Ectodermal cell (in vitro differentiated cells): ENCODE data around the gene CENPV.
"Not testable (repeated sequence)": the region's sequence is repeated elsewhere in the genome, so short reads cannot be mapped to it uniquely, and the experiment has no call there.

Experiments used
- H3K27ac ChIP-seq: 2 replicates; pipeline ENCODE4 v1.7.0; 2013; ENCODE audit warnings: mild to moderate bottlenecking, low read depth, low read length; ENCODE audit not compliant: insufficient read depth, poor library complexity, severe bottlenecking
- H3K27me3 ChIP-seq: 2 replicates; pipeline ENCODE4 v1.7.0; 2013; ENCODE audit warnings: mild to moderate bottlenecking, low read length; ENCODE audit not compliant: insufficient read depth, control insufficient read depth, poor library complexity, severe bottlenecking
- H3K36me3 ChIP-seq: one replicate; pipeline ENCODE4 v1.7.0; 2013; ENCODE audit warnings: low read length; ENCODE audit not compliant: control insufficient read depth, insufficient read depth
- H3K4me1 ChIP-seq: one replicate; pipeline ENCODE4 v1.7.0; 2013; ENCODE audit warnings: low read length; ENCODE audit not compliant: control insufficient read depth, insufficient read depth
- H3K4me3 ChIP-seq: 2 replicates; pipeline ENCODE4 v1.7.0; 2013; ENCODE audit warnings: low read depth, low read length, control low read depth; ENCODE audit not compliant: insufficient read depth
- H3K9me3 ChIP-seq: 2 replicates; pipeline ENCODE4 v1.7.0; 2013; ENCODE audit warnings: mild to moderate bottlenecking, low read length, moderate library complexity; ENCODE audit not compliant: control insufficient read depth
- WGBS, 2 experiments: methylation state at CpG; one replicate each; pipeline ENCODE4 v1.1.7; 2013; ENCODE audit warnings: missing lambda C conversion rate in 2 of 2; 5-methylcytosine and 5-hydroxymethylcytosine counted together

The CENPV gene

DNA sequence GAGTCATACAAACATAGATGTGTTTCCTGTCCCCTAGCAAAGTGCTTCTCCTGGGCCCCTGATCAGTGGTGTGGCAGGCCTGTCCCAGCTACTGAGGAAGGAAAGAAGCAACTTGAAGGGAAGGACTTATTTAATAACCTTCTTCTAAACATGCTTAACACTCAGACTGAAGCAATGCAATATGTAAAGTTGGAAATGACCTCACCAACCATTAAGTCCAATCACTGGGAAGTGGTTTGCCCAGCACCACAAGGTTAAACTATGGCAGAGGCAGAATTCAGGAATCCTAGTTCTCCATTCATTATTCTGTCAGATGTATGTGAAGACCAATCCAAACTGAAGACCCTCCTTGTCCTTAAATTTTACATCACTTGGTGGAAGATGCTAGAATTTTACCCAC lies 39.1 kb downstream of the CENPV start:
- Histone ChIP-seq H3K36me3 (no peaks in the 10 kb centered on the region), H3K4me1 (no peaks in the 10 kb centered on the region), H3K27me3 (no peaks in the 10 kb centered on the region), H3K27ac (no peak overlapping the region), H3K9me3 (no peaks in the 10 kb centered on the region), H3K4me3 (no peak overlapping the region)

GRCh38 chr17:16313139-16314090 lies 39.9 kb downstream of the CENPV start:
- no peaks in the 10 kb centered on the region for H3K9me3 ChIP-seq
- no peaks in the 10 kb centered on the region for H3K27me3 ChIP-seq
- 93 to 99% methylated on average over 6 to 7 of the region's 7 CpGs for WGBS, 2 experiments
- H3K27ac ChIP-seq: no peak overlapping the region
- H3K36me3 ChIP-seq: no peaks in the 10 kb centered on the region
- H3K4me1 ChIP-seq: no peaks in the 10 kb centered on the region
- no peak overlapping the region for H3K4me3 ChIP-seq

DNA sequence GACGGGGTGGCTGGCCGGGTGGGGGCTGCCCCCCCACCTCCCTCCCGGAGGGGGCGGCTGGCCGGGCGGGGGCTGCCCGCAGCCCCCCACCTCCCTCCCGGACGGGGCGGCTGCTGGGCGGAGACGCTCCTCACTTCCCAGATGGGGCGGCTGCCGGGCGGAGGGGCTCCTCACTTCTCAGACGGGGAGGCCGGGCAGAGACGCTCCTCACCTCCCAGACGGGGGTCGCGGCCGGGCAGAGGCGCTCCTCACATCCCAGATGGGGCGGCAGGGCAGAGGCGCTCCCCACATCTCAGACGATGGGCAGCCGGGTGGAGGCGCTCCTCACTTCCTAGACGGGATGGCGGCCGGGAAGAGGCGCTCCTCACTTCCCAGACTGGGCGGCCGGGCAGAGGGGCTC lies 41.2 kb downstream of the CENPV start:
- not testable (repeated sequence) for H3K27ac ChIP-seq, H3K9me3 ChIP-seq, H3K4me1 ChIP-seq, H3K4me3 ChIP-seq, H3K36me3 ChIP-seq, H3K27me3 ChIP-seq
- 96% methylated on average over 32 of the region's 34 CpGs for WGBS, 2 experiments

DNA sequence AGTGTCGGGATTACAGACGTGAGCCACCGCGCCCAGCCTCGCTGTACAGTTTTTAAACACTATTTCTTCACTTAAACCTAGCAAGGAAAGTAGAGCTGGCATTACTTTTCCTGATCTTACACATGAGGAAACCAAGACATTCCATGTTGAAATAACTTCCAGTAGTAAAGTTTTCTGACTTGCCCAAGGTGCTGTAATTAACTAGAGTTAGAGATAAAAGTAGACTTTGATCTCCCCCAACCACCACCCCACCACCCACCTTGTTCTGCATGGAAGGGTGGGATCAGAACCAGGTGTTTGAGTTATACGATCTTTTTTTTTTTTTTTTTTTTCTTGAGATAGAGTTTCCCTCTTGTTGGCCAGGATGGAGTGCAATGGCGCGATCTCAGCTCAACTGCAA lies 47.1 kb downstream of the CENPV start:
- H3K4me3 ChIP-seq: no peak overlapping the region
- WGBS, 2 experiments: 90 to 91% methylated on average over 8 of the region's 8 CpGs
- no peak overlapping the region for H3K27ac ChIP-seq
- no peaks in the 10 kb centered on the region for H3K4me1 ChIP-seq
- no peaks in the 10 kb centered on the region for H3K27me3 ChIP-seq
- no peaks in the 10 kb centered on the region for H3K36me3 ChIP-seq
- H3K9me3 ChIP-seq: no peaks in the 10 kb centered on the region

GRCh38 chr17:16304830-16305229 lies 48.4 kb downstream of the CENPV start:
- 56 to 62% methylated on average over 3 of the region's 3 CpGs for WGBS, 2 experiments
- no peak overlapping the region for H3K27ac ChIP-seq
- H3K27me3 ChIP-seq: no peaks in the 10 kb centered on the region
- no peaks in the 10 kb centered on the region for H3K4me1 ChIP-seq
- H3K36me3 ChIP-seq: no peaks in the 10 kb centered on the region
- no peaks in the 10 kb centered on the region for H3K9me3 ChIP-seq
- no peak overlapping the region for H3K4me3 ChIP-seq

- no peaks in the 10 kb centered on the region for H3K9me3 ChIP-seq
- no peaks in the 10 kb centered on the region for H3K36me3 ChIP-seq
- no peaks in the 10 kb centered on the region for H3K27me3 ChIP-seq
- no peak overlapping the region for H3K4me3 ChIP-seq
- 97 to 98% methylated on average over 4 of the region's 4 CpGs for WGBS, 2 experiments
- H3K27ac ChIP-seq: no peak overlapping the region
- H3K4me1 ChIP-seq: peaks cover 3% of the 10 kb centered on the region
These were observed 50.4 kb downstream of the CENPV start for GRCh38 chr17:16302856-16303255.

GRCh38 chr17:16301963-16302855 lies 51.1 kb downstream of the CENPV start:
- Histone ChIP-seq H3K36me3 (no peaks in the 10 kb centered on the region), H3K9me3 (no peaks in the 10 kb centered on the region), H3K4me3 (no peak overlapping the region), H3K4me1 (peaks cover 10% of the 10 kb centered on the region), H3K27ac (no peak overlapping the region), H3K27me3 (no peaks in the 10 kb centered on the region)
- 93 to 94% methylated on average over 13 of the region's 13 CpGs for WGBS, 2 experiments

DNA sequence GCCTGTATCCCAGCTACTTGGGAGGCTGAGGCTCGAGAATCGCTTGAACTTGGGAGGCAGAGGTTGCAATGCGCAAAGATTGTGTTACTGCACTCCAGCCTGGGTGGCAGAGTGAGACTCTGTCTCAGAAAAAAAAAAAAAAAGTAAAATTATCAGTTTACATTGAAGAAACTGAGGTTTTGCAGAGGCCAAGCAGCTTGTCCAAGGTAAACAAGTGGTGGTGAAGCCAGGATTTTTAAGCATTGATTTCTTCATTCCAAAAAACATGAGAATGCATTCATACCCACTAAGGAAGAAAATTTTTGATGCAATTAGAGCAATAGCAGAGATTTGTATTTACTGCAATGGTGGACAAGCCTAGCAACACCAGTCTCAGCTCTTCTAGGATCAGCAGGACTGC lies 52.7 kb downstream of the CENPV start:
- Histone ChIP-seq H3K4me3 (no peak overlapping the region), H3K9me3 (no peaks in the 10 kb centered on the region), H3K36me3 (no peaks in the 10 kb centered on the region), H3K27ac (no peak overlapping the region), H3K27me3 (no peaks in the 10 kb centered on the region), H3K4me1 (peaks cover 11% of the 10 kb centered on the region)
- WGBS, 2 experiments: 92 to 93% methylated on average over 3 of the region's 3 CpGs

DNA sequence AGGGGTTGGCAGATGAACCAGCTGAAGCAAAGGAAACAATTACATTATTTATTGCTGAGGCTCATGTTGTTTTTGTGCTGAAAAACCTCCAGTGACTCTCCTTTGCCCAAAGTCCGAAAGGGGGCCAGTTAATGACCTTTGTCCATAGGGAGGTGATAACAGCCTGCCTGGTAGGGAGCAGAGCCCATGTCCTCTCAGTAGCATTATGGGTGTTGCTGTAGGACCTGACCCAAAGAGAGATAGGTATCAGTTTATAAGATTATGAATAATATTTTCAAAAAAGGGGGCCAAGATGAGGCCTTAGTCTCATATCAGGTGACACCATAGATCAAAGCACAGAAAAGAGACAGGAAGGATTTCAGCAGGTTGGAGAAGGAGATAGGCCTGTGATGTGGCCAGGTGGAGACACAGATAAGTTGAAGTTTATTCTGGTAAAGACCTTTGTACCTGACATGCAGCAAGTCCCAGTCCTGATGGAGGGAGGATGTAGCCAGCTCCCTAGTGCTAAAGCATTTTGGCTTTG lies 55.1 kb downstream of the CENPV start:
- peaks cover 11% of the 10 kb centered on the region for H3K4me1 ChIP-seq
- H3K9me3 ChIP-seq: no peaks in the 10 kb centered on the region
- no peaks in the 10 kb centered on the region for H3K36me3 ChIP-seq
- no peak overlapping the region for H3K27ac ChIP-seq
- 95% methylated on average over 1 of the region's 1 CpG for WGBS, 2 experiments
- no peak overlapping the region for H3K4me3 ChIP-seq
- no peaks in the 10 kb centered on the region for H3K27me3 ChIP-seq
